Measurements from ENCODE around the gene COA7.
"Not testable (repeated sequence)": the region's sequence is repeated elsewhere in the genome, so short reads cannot be mapped to it uniquely, and the experiment has no call there.

- TF ChIP-seq, protein P1, sequence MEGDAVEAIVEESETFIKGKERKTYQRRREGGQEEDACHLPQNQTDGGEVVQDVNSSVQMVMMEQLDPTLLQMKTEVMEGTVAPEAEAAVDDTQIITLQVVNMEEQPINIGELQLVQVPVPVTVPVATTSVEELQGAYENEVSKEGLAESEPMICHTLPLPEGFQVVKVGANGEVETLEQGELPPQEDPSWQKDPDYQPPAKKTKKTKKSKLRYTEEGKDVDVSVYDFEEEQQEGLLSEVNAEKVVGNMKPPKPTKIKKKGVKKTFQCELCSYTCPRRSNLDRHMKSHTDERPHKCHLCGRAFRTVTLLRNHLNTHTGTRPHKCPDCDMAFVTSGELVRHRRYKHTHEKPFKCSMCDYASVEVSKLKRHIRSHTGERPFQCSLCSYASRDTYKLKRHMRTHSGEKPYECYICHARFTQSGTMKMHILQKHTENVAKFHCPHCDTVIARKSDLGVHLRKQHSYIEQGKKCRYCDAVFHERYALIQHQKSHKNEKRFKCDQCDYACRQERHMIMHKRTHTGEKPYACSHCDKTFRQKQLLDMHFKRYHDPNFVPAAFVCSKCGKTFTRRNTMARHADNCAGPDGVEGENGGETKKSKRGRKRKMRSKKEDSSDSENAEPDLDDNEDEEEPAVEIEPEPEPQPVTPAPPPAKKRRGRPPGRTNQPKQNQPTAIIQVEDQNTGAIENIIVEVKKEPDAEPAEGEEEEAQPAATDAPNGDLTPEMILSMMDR (IDR thresholded peaks at IDR 0.05; ENCODE audit: low read depth, low read length, missing input control): not testable (repeated sequence)
- not testable (repeated sequence) for TF ChIP-seq JUND (IDR thresholded peaks at IDR 0.05); SP1 (IDR thresholded peaks at IDR 0.05); EGR1 (IDR thresholded peaks at IDR 0.05; ENCODE audit: low read depth in 2 of 2); TAF1 (conservative IDR thresholded peaks at IDR 0.05); RAD21 (IDR thresholded peaks at IDR 0.05); HNF4A (conservative IDR thresholded peaks at IDR 0.05); YY1 (IDR thresholded peaks at IDR 0.05); ZBTB33 (IDR thresholded peaks at IDR 0.05)
- TF ChIP-seq, protein P2, sequence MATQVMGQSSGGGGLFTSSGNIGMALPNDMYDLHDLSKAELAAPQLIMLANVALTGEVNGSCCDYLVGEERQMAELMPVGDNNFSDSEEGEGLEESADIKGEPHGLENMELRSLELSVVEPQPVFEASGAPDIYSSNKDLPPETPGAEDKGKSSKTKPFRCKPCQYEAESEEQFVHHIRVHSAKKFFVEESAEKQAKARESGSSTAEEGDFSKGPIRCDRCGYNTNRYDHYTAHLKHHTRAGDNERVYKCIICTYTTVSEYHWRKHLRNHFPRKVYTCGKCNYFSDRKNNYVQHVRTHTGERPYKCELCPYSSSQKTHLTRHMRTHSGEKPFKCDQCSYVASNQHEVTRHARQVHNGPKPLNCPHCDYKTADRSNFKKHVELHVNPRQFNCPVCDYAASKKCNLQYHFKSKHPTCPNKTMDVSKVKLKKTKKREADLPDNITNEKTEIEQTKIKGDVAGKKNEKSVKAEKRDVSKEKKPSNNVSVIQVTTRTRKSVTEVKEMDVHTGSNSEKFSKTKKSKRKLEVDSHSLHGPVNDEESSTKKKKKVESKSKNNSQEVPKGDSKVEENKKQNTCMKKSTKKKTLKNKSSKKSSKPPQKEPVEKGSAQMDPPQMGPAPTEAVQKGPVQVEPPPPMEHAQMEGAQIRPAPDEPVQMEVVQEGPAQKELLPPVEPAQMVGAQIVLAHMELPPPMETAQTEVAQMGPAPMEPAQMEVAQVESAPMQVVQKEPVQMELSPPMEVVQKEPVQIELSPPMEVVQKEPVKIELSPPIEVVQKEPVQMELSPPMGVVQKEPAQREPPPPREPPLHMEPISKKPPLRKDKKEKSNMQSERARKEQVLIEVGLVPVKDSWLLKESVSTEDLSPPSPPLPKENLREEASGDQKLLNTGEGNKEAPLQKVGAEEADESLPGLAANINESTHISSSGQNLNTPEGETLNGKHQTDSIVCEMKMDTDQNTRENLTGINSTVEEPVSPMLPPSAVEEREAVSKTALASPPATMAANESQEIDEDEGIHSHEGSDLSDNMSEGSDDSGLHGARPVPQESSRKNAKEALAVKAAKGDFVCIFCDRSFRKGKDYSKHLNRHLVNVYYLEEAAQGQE (IDR thresholded peaks at IDR 0.05): not testable (repeated sequence)
- TF ChIP-seq, protein P3, sequence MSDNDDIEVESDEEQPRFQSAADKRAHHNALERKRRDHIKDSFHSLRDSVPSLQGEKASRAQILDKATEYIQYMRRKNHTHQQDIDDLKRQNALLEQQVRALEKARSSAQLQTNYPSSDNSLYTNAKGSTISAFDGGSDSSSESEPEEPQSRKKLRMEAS (IDR thresholded peaks at IDR 0.05): not testable (repeated sequence)
Observed at GRCh38 chr1:52715296-52715695, 17.1 kb upstream of the COA7 start.
